ENCODE data around the gene ZCWPW1. TPM values are rescaled to one million over a fixed set of nuclear protein-coding genes. Genes with fewer than 3 reads are reported as not detected.
"Not testable (repeated sequence)": the region's sequence is repeated elsewhere in the genome, so short reads cannot be mapped to it uniquely, and the experiment has no call there.

ZCWPW1 gene
- polyA plus RNA-seq, 2 donors: 2.2 to 2.8 TPM

GRCh38 chr7:100380196-100380595 lies 48.3 kb downstream of the ZCWPW1 start:
- H3K4me1 ChIP-seq (ENCODE audit: control insufficient read depth in 2 of 2, insufficient read depth in 2 of 2, low read length in 1 of 2): no peaks in the 10 kb centered on the region
- WGBS, 2 donors: 76 to 81% methylated on average over 4 of the region's 4 CpGs
- H3K4me3 ChIP-seq (ENCODE audit: low read depth in 1 of 2, low read length in 2 of 2): no peak overlapping the region
- H3K36me3 ChIP-seq (ENCODE audit: control insufficient read depth in 2 of 2, insufficient read depth in 2 of 2, low read length in 1 of 2): no peaks in the 10 kb centered on the region
- H3K9me3 ChIP-seq (ENCODE audit: control insufficient read depth in 2 of 2, insufficient read depth in 1 of 2, low read depth in 1 of 2, low read length in 1 of 2): no peaks in the 10 kb centered on the region
- H3K27ac ChIP-seq (ENCODE audit: low read depth in 2 of 2, low read length in 1 of 2): no peak overlapping the region
- H3K27me3 ChIP-seq (ENCODE audit: control insufficient read depth in 1 of 2, insufficient read depth in 2 of 2, low read length in 2 of 2): no peaks in the 10 kb centered on the region

- Histone ChIP-seq H3K27ac (ENCODE audit: low read depth in 2 of 2, low read length in 1 of 2) (no peak overlapping the region), H3K4me1 (ENCODE audit: control insufficient read depth in 2 of 2, insufficient read depth in 2 of 2, low read length in 1 of 2) (no peaks in the 10 kb centered on the region), H3K27me3 (ENCODE audit: control insufficient read depth in 1 of 2, insufficient read depth in 2 of 2, low read length in 2 of 2) (no peaks in the 10 kb centered on the region), H3K4me3 (ENCODE audit: low read depth in 1 of 2, low read length in 2 of 2) (no peak overlapping the region), H3K36me3 (ENCODE audit: control insufficient read depth in 2 of 2, insufficient read depth in 2 of 2, low read length in 1 of 2) (no peaks in the 10 kb centered on the region), H3K9me3 (ENCODE audit: control insufficient read depth in 2 of 2, insufficient read depth in 1 of 2, low read depth in 1 of 2, low read length in 1 of 2) (no peaks in the 10 kb centered on the region)
- WGBS, 2 donors: 93 to 94% methylated on average over 4 of the region's 4 CpGs
Measured at GRCh38 chr7:100378114-100378755, 50.3 kb downstream of the ZCWPW1 start.

- H3K9me3 ChIP-seq (ENCODE audit: control insufficient read depth in 2 of 2, insufficient read depth in 1 of 2, low read depth in 1 of 2, low read length in 1 of 2): no peaks in the 10 kb centered on the region
- H3K4me1 ChIP-seq (ENCODE audit: control insufficient read depth in 2 of 2, insufficient read depth in 2 of 2, low read length in 1 of 2): no peaks in the 10 kb centered on the region
- 90 to 95% methylated on average over 3 of the region's 3 CpGs for WGBS, 2 donors
- no peaks in the 10 kb centered on the region for H3K36me3 ChIP-seq (ENCODE audit: control insufficient read depth in 2 of 2, insufficient read depth in 2 of 2, low read length in 1 of 2)
- H3K27me3 ChIP-seq (ENCODE audit: control insufficient read depth in 1 of 2, insufficient read depth in 2 of 2, low read length in 2 of 2): no peaks in the 10 kb centered on the region
- no peak overlapping the region for H3K4me3 ChIP-seq (ENCODE audit: low read depth in 1 of 2, low read length in 2 of 2)
- H3K27ac ChIP-seq (ENCODE audit: low read depth in 2 of 2, low read length in 1 of 2): no peak overlapping the region
Measured at GRCh38 chr7:100376066-100376465, 52.4 kb downstream of the ZCWPW1 start.

GRCh38 chr7:100374601-100375000 lies 53.9 kb downstream of the ZCWPW1 start:
- no peaks in the 10 kb centered on the region for H3K9me3 ChIP-seq (ENCODE audit: control insufficient read depth in 2 of 2, insufficient read depth in 1 of 2, low read depth in 1 of 2, low read length in 1 of 2)
- no peaks in the 10 kb centered on the region for H3K27me3 ChIP-seq (ENCODE audit: control insufficient read depth in 1 of 2, insufficient read depth in 2 of 2, low read length in 2 of 2)
- no peak overlapping the region for H3K27ac ChIP-seq (ENCODE audit: low read depth in 2 of 2, low read length in 1 of 2)
- H3K36me3 ChIP-seq (ENCODE audit: control insufficient read depth in 2 of 2, insufficient read depth in 2 of 2, low read length in 1 of 2): no peaks in the 10 kb centered on the region
- H3K4me3 ChIP-seq (ENCODE audit: low read depth in 1 of 2, low read length in 2 of 2): no peak overlapping the region
- H3K4me1 ChIP-seq (ENCODE audit: control insufficient read depth in 2 of 2, insufficient read depth in 2 of 2, low read length in 1 of 2): no peaks in the 10 kb centered on the region
- WGBS, 2 donors: 73 to 79% methylated on average over 5 of the region's 5 CpGs

- H3K27me3 ChIP-seq (ENCODE audit: control insufficient read depth in 1 of 2, insufficient read depth in 2 of 2, low read length in 2 of 2); H3K27ac ChIP-seq (ENCODE audit: low read depth in 2 of 2, low read length in 1 of 2); H3K4me1 ChIP-seq (ENCODE audit: control insufficient read depth in 2 of 2, insufficient read depth in 2 of 2, low read length in 1 of 2); H3K9me3 ChIP-seq (ENCODE audit: control insufficient read depth in 2 of 2, insufficient read depth in 1 of 2, low read depth in 1 of 2, low read length in 1 of 2); H3K36me3 ChIP-seq (ENCODE audit: control insufficient read depth in 2 of 2, insufficient read depth in 2 of 2, low read length in 1 of 2); H3K4me3 ChIP-seq (ENCODE audit: low read depth in 1 of 2, low read length in 2 of 2): not testable (repeated sequence)
- 70 to 75% methylated on average over 15 of the region's 15 CpGs for WGBS, 2 donors
Measured at GRCh38 chr7:100373870-100374598, 54.5 kb downstream of the ZCWPW1 start.

- H3K27ac ChIP-seq (ENCODE audit: low read depth in 2 of 2, low read length in 1 of 2): peak within 1 kb of the TSS in 1 of 2 donors; percentile 15
Measured at GRCh38 chr7:100373261-100373831, 55.2 kb downstream of the ZCWPW1 start, which contains the start of gene PILRA. Gene PILRA (plus strand): TSS chr7:100373487. CDS start chr7:100373657, 170 bp downstream.

GRCh38 chr7:100372694-100373093 lies 55.8 kb downstream of the ZCWPW1 start:
- H3K27ac ChIP-seq (ENCODE audit: low read depth in 2 of 2, low read length in 1 of 2): no peak overlapping the region
- H3K9me3 ChIP-seq (ENCODE audit: control insufficient read depth in 2 of 2, insufficient read depth in 1 of 2, low read depth in 1 of 2, low read length in 1 of 2): no peaks in the 10 kb centered on the region
- H3K4me3 ChIP-seq (ENCODE audit: low read depth in 1 of 2, low read length in 2 of 2): no peak overlapping the region
- H3K27me3 ChIP-seq (ENCODE audit: control insufficient read depth in 1 of 2, insufficient read depth in 2 of 2, low read length in 2 of 2): no peaks in the 10 kb centered on the region
- WGBS, 2 donors: 56 to 60% methylated on average over 6 of the region's 6 CpGs
- no peaks in the 10 kb centered on the region for H3K4me1 ChIP-seq (ENCODE audit: control insufficient read depth in 2 of 2, insufficient read depth in 2 of 2, low read length in 1 of 2)
- peaks cover 0 to under 1% of the 10 kb centered on the region in 2 donors for H3K36me3 ChIP-seq (ENCODE audit: control insufficient read depth in 2 of 2, insufficient read depth in 2 of 2, low read length in 1 of 2)

More at GRCh38 chr7:100373261-100373831, 55.2 kb downstream of the ZCWPW1 start, which contains the start of gene PILRA:
- no peaks in the 10 kb centered on the region for H3K9me3 ChIP-seq (ENCODE audit: control insufficient read depth in 2 of 2, insufficient read depth in 1 of 2, low read depth in 1 of 2, low read length in 1 of 2)
- H3K36me3 ChIP-seq (ENCODE audit: control insufficient read depth in 2 of 2, insufficient read depth in 2 of 2, low read length in 1 of 2): no peaks in the 10 kb centered on the region
- H3K27me3 ChIP-seq (ENCODE audit: control insufficient read depth in 1 of 2, insufficient read depth in 2 of 2, low read length in 2 of 2): no peaks in the 10 kb centered on the region
- no peaks in the 10 kb centered on the region for H3K4me1 ChIP-seq (ENCODE audit: control insufficient read depth in 2 of 2, insufficient read depth in 2 of 2, low read length in 1 of 2)
- no peak within 1 kb of the TSS for H3K4me3 ChIP-seq (ENCODE audit: low read depth in 1 of 2, low read length in 2 of 2)
- WGBS, 2 donors: 42 to 52% methylated on average over 9 to 12 of the region's 12 CpGs

GRCh38 chr7:100372256-100372655 lies 56.2 kb downstream of the ZCWPW1 start:
- Histone ChIP-seq H3K4me3 (ENCODE audit: low read depth in 1 of 2, low read length in 2 of 2) (no peak overlapping the region), H3K27ac (ENCODE audit: low read depth in 2 of 2, low read length in 1 of 2) (no peak overlapping the region)
- WGBS, 2 donors: 46 to 49% methylated on average over 8 of the region's 8 CpGs

GRCh38 chr7:100371561-100372171 lies 56.8 kb downstream of the ZCWPW1 start:
- H3K4me1 ChIP-seq (ENCODE audit: control insufficient read depth in 2 of 2, insufficient read depth in 2 of 2, low read length in 1 of 2): no peaks in the 10 kb centered on the region
- H3K27ac ChIP-seq (ENCODE audit: low read depth in 2 of 2, low read length in 1 of 2): no peak overlapping the region
- H3K27me3 ChIP-seq (ENCODE audit: control insufficient read depth in 1 of 2, insufficient read depth in 2 of 2, low read length in 2 of 2): no peaks in the 10 kb centered on the region
- WGBS, 2 donors: 64 to 70% methylated on average over 7 of the region's 7 CpGs
- no peak overlapping the region for H3K4me3 ChIP-seq (ENCODE audit: low read depth in 1 of 2, low read length in 2 of 2)
- no peaks in the 10 kb centered on the region for H3K9me3 ChIP-seq (ENCODE audit: control insufficient read depth in 2 of 2, insufficient read depth in 1 of 2, low read depth in 1 of 2, low read length in 1 of 2)
- H3K36me3 ChIP-seq (ENCODE audit: control insufficient read depth in 2 of 2, insufficient read depth in 2 of 2, low read length in 1 of 2): peaks cover 0 to 7% of the 10 kb centered on the region in 2 donors

More at GRCh38 chr7:100372256-100372655, 56.2 kb downstream of the ZCWPW1 start:
- Histone ChIP-seq H3K27me3 (ENCODE audit: control insufficient read depth in 1 of 2, insufficient read depth in 2 of 2, low read length in 2 of 2) (no peaks in the 10 kb centered on the region), H3K36me3 (ENCODE audit: control insufficient read depth in 2 of 2, insufficient read depth in 2 of 2, low read length in 1 of 2) (peaks cover 0 to 4% of the 10 kb centered on the region in 2 donors), H3K4me1 (ENCODE audit: control insufficient read depth in 2 of 2, insufficient read depth in 2 of 2, low read length in 1 of 2) (no peaks in the 10 kb centered on the region), H3K9me3 (ENCODE audit: control insufficient read depth in 2 of 2, insufficient read depth in 1 of 2, low read depth in 1 of 2, low read length in 1 of 2) (no peaks in the 10 kb centered on the region)
